Activated naive CD4-positive, alpha-beta T cell (primary cell): ENCODE results near the gene MRPL37.

Experiments
- DNase-seq, 4 experiments: peaks; one replicate each; lab custom pipeline; 2025; lab: John Stamatoyannopoulos, UW

MRPL37 gene

DNA sequence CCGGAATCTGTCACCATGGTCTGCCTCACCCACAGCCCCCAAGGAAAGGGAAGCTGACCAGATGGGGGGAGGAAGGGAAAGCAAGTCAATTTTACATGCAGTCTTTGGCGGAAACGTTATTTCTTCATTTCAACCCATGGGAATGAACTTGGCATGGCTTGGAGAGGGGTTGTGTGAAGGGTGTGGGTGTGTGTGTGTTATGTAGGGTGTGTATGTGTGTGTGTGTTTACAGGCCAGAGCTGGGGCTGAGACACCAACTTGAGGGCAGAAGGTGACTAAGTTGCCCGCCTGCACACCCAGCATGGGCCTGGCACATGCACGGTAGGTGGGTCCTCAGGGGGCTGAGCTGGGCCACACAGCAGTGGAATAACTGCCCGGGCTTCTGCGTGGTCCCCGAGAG lies 65.2 kb downstream of the MRPL37 start:
- DNase-seq = no peak

DNA sequence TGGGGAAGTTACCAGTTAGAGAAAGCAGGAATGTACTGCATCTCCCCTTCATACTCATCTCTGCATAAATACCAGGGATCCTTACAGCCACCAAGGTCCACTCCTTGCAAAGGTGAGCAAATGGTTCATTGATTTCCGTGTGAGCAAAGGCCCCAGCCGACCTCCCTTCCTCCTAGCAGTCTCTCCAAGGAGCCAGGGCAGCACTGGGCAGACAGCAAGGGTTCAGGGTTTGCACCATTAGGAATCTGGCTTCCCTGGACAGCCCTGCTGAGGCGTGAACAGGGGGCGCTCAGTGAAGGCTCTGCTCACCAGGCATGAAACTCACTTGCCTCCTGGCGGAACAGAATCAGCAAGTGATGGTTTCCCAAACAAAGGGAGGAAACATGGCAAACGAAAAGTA lies 65.7 kb downstream of the MRPL37 start:
- DNase-seq = no peak

DNA sequence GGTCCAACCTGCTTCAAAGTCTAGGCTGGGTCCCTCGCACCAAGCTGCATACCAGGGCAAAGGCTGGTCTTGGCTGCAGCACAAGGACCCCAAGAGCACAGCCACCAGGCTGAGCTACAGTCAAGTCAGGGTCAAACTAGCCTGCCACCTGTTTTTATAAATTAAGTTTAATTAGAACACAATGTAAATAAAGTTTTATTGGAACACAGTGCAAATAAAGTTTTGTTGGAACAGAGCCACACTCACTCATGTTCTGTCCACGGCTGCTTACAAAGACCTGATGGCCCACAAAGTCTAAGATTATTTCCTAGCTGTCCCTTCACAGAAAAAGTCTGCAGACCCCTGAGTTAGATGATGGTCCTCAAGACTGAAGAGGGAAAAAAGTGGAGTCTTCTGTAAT lies 66.2 kb downstream of the MRPL37 start:
- no peak for DNase-seq

DNA sequence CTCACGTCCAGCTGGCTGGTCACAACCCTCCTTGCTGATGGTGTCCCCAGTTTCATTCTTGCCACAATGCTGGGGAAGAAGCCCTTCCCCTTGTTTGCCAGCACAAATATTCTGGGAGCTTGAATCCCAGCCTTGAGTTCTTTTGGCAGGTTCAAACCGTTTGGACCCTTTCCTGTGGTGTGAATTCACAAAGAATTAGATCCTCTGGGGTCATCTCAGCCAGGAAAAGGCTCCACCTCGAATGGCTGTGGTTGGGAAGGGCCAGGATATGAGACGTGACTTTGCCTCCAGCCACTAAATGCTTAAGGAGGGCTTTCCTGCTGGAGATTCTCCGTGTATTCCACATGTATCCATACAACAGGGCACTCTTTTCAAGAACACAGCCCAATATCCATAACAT lies 66.9 kb downstream of the MRPL37 start:
- DNase-seq = no peak
